Measurements from ENCODE around the gene HOXB2. TPM values are rescaled to one million over a fixed set of nuclear protein-coding genes. Genes with fewer than 3 reads are reported as not detected.

Gene HOXB2
- total RNA-seq, 2 experiments from 2014 or later, result 17.2 to 17.5 TPM

- Mint-ChIP-seq H3K27ac (no peak overlapping the region), H3K36me3 (no peaks in the 10 kb centered on the region), H3K4me1 (no peaks in the 10 kb centered on the region), H3K9me3 (ENCODE audit: low read depth) (no peaks in the 10 kb centered on the region), H3K27me3 (peaks cover 35% of the 10 kb centered on the region), H3K4me3 (no peak overlapping the region)
- no peak for ATAC-seq
- CTCF ChIA-PET, result no interaction called here
- no peak for DNase-seq
Observed at GRCh38 chr17:48529683-48530009, 15.3 kb downstream of the HOXB2 start.

- no peaks in the 10 kb centered on the region for H3K36me3 Mint-ChIP-seq
- CTCF ChIA-PET, result interaction anchor here (0.5 kb wide), 1 partner anchor 22 kb away, joined by 3 read pairs; no protein-coding TSS in a partner anchor
Observed at GRCh38 chr17:48528936-48529682, 15.8 kb downstream of the HOXB2 start.

GRCh38 chr17:48528153-48528935 is 16.6 kb downstream of the HOXB2 start:
- CTCF ChIA-PET, result interaction anchor here (0.5 kb wide), 1 partner anchor 21 kb away, joined by 3 read pairs; no protein-coding TSS in a partner anchor
- ATAC-seq (no peak), DNase-seq (no peak)
- peaks cover 45% of the 10 kb centered on the region for H3K27me3 Mint-ChIP-seq
- H3K9me3 Mint-ChIP-seq (ENCODE audit: low read depth), result no peaks in the 10 kb centered on the region
- no peak overlapping the region for H3K27ac Mint-ChIP-seq
- no peak overlapping the region for H3K4me3 Mint-ChIP-seq
- no peaks in the 10 kb centered on the region for H3K4me1 Mint-ChIP-seq
- H3K36me3 Mint-ChIP-seq, result no peaks in the 10 kb centered on the region

More at GRCh38 chr17:48528936-48529682, 15.8 kb downstream of the HOXB2 start:
- ATAC-seq, result no peak
- H3K4me1 Mint-ChIP-seq, result no peaks in the 10 kb centered on the region
- no peak for DNase-seq
- H3K27ac Mint-ChIP-seq, result no peak overlapping the region
- no peak overlapping the region for H3K4me3 Mint-ChIP-seq
- H3K27me3 Mint-ChIP-seq, result peaks cover 37% of the 10 kb centered on the region
- no peaks in the 10 kb centered on the region for H3K9me3 Mint-ChIP-seq (ENCODE audit: low read depth)

GRCh38 chr17:48527547-48527932 is 17.4 kb downstream of the HOXB2 start:
- H3K27ac Mint-ChIP-seq, result no peak overlapping the region
- peaks cover 48% of the 10 kb centered on the region for H3K27me3 Mint-ChIP-seq
- no peaks in the 10 kb centered on the region for H3K4me1 Mint-ChIP-seq
- ATAC-seq (no peak), DNase-seq (no peak)
- no peaks in the 10 kb centered on the region for H3K36me3 Mint-ChIP-seq
- no peaks in the 10 kb centered on the region for H3K9me3 Mint-ChIP-seq (ENCODE audit: low read depth)
- CTCF ChIA-PET, result no interaction called here
- H3K4me3 Mint-ChIP-seq, result no peak overlapping the region

GRCh38 chr17:48526608-48527546 is 18.0 kb downstream of the HOXB2 start:
- CTCF ChIA-PET, result interaction anchor here (1.3 kb wide), 1 partner anchor 61 kb away, joined by 3 read pairs; no protein-coding TSS in a partner anchor
- H3K27me3 Mint-ChIP-seq, result peaks cover 45% of the 10 kb centered on the region
- ATAC-seq, result no peak
- H3K9me3 Mint-ChIP-seq (ENCODE audit: low read depth), result no peaks in the 10 kb centered on the region
- H3K4me1 Mint-ChIP-seq, result no peaks in the 10 kb centered on the region
- no peak for DNase-seq
- H3K27ac Mint-ChIP-seq, result no peak overlapping the region
- no peak overlapping the region for H3K4me3 Mint-ChIP-seq
- H3K36me3 Mint-ChIP-seq, result no peaks in the 10 kb centered on the region

- Mint-ChIP-seq H3K27me3 (peaks cover 61% of the 10 kb centered on the region), H3K4me3 (no peak overlapping the region), H3K36me3 (no peaks in the 10 kb centered on the region), H3K4me1 (peaks cover 9% of the 10 kb centered on the region), H3K27ac (no peak overlapping the region), H3K9me3 (ENCODE audit: low read depth) (no peaks in the 10 kb centered on the region)
- ATAC-seq, result no peak
- CTCF ChIA-PET, result interaction anchor here (1.0 to 2.6 kb wide), 3 partner anchors 12 to 31 kb away, joined by 3 to 9 read pairs (median 7); no protein-coding TSS in a partner anchor
- DNase-seq, result no peak
Observed at GRCh38 chr17:48523010-48523409, 21.9 kb downstream of the HOXB2 start.

GRCh38 chr17:48522031-48522653 is 22.8 kb downstream of the HOXB2 start:
- H3K9me3 Mint-ChIP-seq (ENCODE audit: low read depth), result no peaks in the 10 kb centered on the region
- H3K4me1 Mint-ChIP-seq, result peaks cover 17% of the 10 kb centered on the region

GRCh38 chr17:48520631-48521079 is 24.3 kb downstream of the HOXB2 start:
- DNase-seq, result no peak
- H3K27me3 Mint-ChIP-seq, result peaks cover 64% of the 10 kb centered on the region
- H3K27ac Mint-ChIP-seq, result no peak overlapping the region
- CTCF ChIA-PET, result interaction anchor here (0.7 to 2.6 kb wide), 4 partner anchors 14 to 28 kb away, joined by 3 to 9 read pairs (median 6); no protein-coding TSS in a partner anchor
- no peak for ATAC-seq
- no peaks in the 10 kb centered on the region for H3K9me3 Mint-ChIP-seq (ENCODE audit: low read depth)
- no peaks in the 10 kb centered on the region for H3K36me3 Mint-ChIP-seq
- H3K4me1 Mint-ChIP-seq, result peaks cover 17% of the 10 kb centered on the region
- no peak overlapping the region for H3K4me3 Mint-ChIP-seq

More at GRCh38 chr17:48522031-48522653, 22.8 kb downstream of the HOXB2 start:
- H3K27ac Mint-ChIP-seq, result no peak overlapping the region
- no peak for ATAC-seq
- no peak overlapping the region for H3K4me3 Mint-ChIP-seq
- H3K27me3 Mint-ChIP-seq, result peaks cover 64% of the 10 kb centered on the region
- no peak for DNase-seq
- CTCF ChIA-PET, result interaction anchor here (1.2 to 2.6 kb wide), 3 partner anchors 16 to 454 kb away, joined by 3 to 9 read pairs (median 7); no protein-coding TSS in a partner anchor
- no peaks in the 10 kb centered on the region for H3K36me3 Mint-ChIP-seq

- Mint-ChIP-seq H3K4me1 (peaks cover 26% of the 10 kb centered on the region), H3K4me3 (no peak overlapping the region), H3K27me3 (peaks cover 64% of the 10 kb centered on the region), H3K9me3 (ENCODE audit: low read depth) (no peaks in the 10 kb centered on the region), H3K27ac (peak overlapping the region; percentile 33), H3K36me3 (no peaks in the 10 kb centered on the region)
- ATAC-seq (no peak), DNase-seq (no peak)
- CTCF ChIA-PET, result interaction anchor here (1.0 kb wide), 1 partner anchor 211 kb away, joined by 3 read pairs; no protein-coding TSS in a partner anchor
Observed at GRCh38 chr17:48519427-48519826, 25.5 kb downstream of the HOXB2 start.

- no peak for DNase-seq
- Mint-ChIP-seq H3K9me3 (ENCODE audit: low read depth) (no peaks in the 10 kb centered on the region), H3K4me3 (no peak overlapping the region), H3K4me1 (peaks cover 45% of the 10 kb centered on the region), H3K27me3 (peaks cover 52% of the 10 kb centered on the region), H3K36me3 (no peaks in the 10 kb centered on the region), H3K27ac (no peak overlapping the region)
- CTCF ChIA-PET, result no interaction called here
- ATAC-seq, result no peak
Observed at GRCh38 chr17:48517478-48517877, 27.4 kb downstream of the HOXB2 start.

GRCh38 chr17:48515925-48516900 is 28.7 kb downstream of the HOXB2 start:
- no peak overlapping the region for H3K27ac Mint-ChIP-seq
- H3K27me3 Mint-ChIP-seq, result peaks cover 49% of the 10 kb centered on the region
- H3K4me1 Mint-ChIP-seq, result peaks cover 56% of the 10 kb centered on the region
- CTCF ChIA-PET, result interaction anchor here (0.7 to 1.2 kb wide), 2 partner anchors 23 to 55 kb away, joined by 4 to 7 read pairs; no protein-coding TSS in a partner anchor
- H3K4me3 Mint-ChIP-seq, result no peak overlapping the region
- ATAC-seq (no peak), DNase-seq (no peak)
- no peaks in the 10 kb centered on the region for H3K36me3 Mint-ChIP-seq
- no peaks in the 10 kb centered on the region for H3K9me3 Mint-ChIP-seq (ENCODE audit: low read depth)
